OCI-LY3 (cell line): ENCODE data around the gene DNAJC13.
"Not testable (repeated sequence)": the region's sequence is repeated elsewhere in the genome, so short reads cannot be mapped to it uniquely, and the experiment has no call there.

Source experiments
- H2AFZ ChIP-seq: fragments of 200-600, 300-600 bp; shearing (Covaris generic); 2 replicates; pipeline ENCODE4 v1.6.0; 2014; ENCODE audit warnings: antibody characterized with exemption, low read depth, low read length
- H3K27ac ChIP-seq: fragments of 200-600, 300-600 bp; sonication (generic); 2 replicates; pipeline ENCODE4 v1.5.1; 2014; ENCODE audit warnings: mild to moderate bottlenecking, low read length, moderate library complexity, mixed read lengths
- H3K27me3 ChIP-seq: fragments of 200-600, 300-600 bp; sonication (generic); 2 replicates; pipeline ENCODE4 v1.6.1; 2014; ENCODE audit warnings: low read depth, low read length, mixed read lengths
- H3K36me3 ChIP-seq: fragments of 200-600, 300-600 bp; sonication (generic); replicated peaks from 2 replicates; pipeline ENCODE3; 2014; ENCODE audit warnings: low read depth, low read length, mixed read lengths
- H3K4me1 ChIP-seq: fragments of 300-600, 200-600 bp; sonication (generic); 2 replicates; pipeline ENCODE4 v1.6.1; 2014; ENCODE audit warnings: low read length, mixed read lengths
- H3K4me2 ChIP-seq: fragments of 200-600, 300-600 bp; sonication (generic); 2 replicates; pipeline ENCODE4 v1.6.1; 2014; ENCODE audit warnings: low read length, mixed read lengths
- H3K4me3 ChIP-seq: fragments of 300-600, 200-600 bp; sonication (generic); 2 replicates; pipeline ENCODE4 v1.5.1; 2014; ENCODE audit warnings: antibody characterized with exemption, mild to moderate bottlenecking, low read length, moderate library complexity
- H3K79me2 ChIP-seq: fragments of 300-600, 200-600 bp; shearing (Covaris generic); 2 replicates; pipeline ENCODE4 v1.6.1; 2014; ENCODE audit warnings: mild to moderate bottlenecking, low read length, mixed read lengths
- H3K9ac ChIP-seq: fragments of 300-600, 200-600 bp; shearing (Covaris generic); 2 replicates; pipeline ENCODE4 v1.6.0; 2014; ENCODE audit warnings: mild to moderate bottlenecking, low read length, moderate library complexity
- H3K9me3 ChIP-seq: fragments of 200-600, 300-600 bp; shearing (Covaris generic); 2 replicates; pipeline ENCODE4 v1.6.1; 2014; ENCODE audit warnings: low read length, mixed read lengths; ENCODE audit not compliant: insufficient read depth
- H4K20me1 ChIP-seq: fragments of 200-600, 300-600 bp; sonication (generic); 2 replicates; pipeline ENCODE4 v1.6.1; 2016; ENCODE audit warnings: low read length, mixed read lengths; ENCODE audit not compliant: insufficient read depth
- CTCF ChIP-seq: fragments of 200-600, 300-600 bp; sonication (generic); IDR thresholded peaks from 2 replicates; pipeline ENCODE4 v1.5.1; 2014; ENCODE audit warnings: antibody characterized with exemption, low read length, low read depth
- EZH2phosphoT487 ChIP-seq: fragments of 200-600 bp; shearing (Covaris generic); IDR thresholded peaks from 2 replicates; pipeline ENCODE4 v1.6.1; 2018; ENCODE audit warnings: antibody characterized with exemption, mixed run types, low read depth

DNAJC13 gene

GRCh38 chr3:132416807-132417694 lies at the start of gene DNAJC13:
DNAJC13 (plus strand) TSS chr3:132417502; CDS start chr3:132434551, 17,049 bp downstream.
- Histone ChIP-seq H3K4me3 (peak within 1 kb of the TSS; percentile 95), H3K27ac (peak within 1 kb of the TSS; percentile 61), H3K27me3 (0 out of 2 replicates have a peak, but pooled peaks cover 1% of the 10 kb centered on the region), H3K36me3 (peaks cover 2% of the 10 kb centered on the region), H3K4me1 (peaks cover 23% of the 10 kb centered on the region), H3K9ac (peak within 1 kb of the TSS; percentile 86), H4K20me1 (no peaks in the 10 kb centered on the region), H3K9me3 (no peaks in the 10 kb centered on the region), H2AFZ (peak within 1 kb of the TSS; percentile 94), H3K4me2 (peak within 1 kb of the TSS; percentile 93), H3K79me2 (peaks cover 30% of the 10 kb centered on the region)
- TF ChIP-seq EZH2phosphoT487, result no peak
- no peak for TF ChIP-seq CTCF

- no peak overlapping the region for H3K4me3 ChIP-seq
- no peak for TF ChIP-seq EZH2phosphoT487
- no peak for TF ChIP-seq CTCF
- H3K9me3 ChIP-seq, result no peaks in the 10 kb centered on the region
- no peaks in the 10 kb centered on the region for H3K36me3 ChIP-seq
- H3K4me1 ChIP-seq, result no peaks in the 10 kb centered on the region
- no peaks in the 10 kb centered on the region for H3K27me3 ChIP-seq
- H3K9ac ChIP-seq, result no peak overlapping the region
- H2AFZ ChIP-seq, result no peak overlapping the region
- H3K79me2 ChIP-seq, result no peaks in the 10 kb centered on the region
- H3K4me2 ChIP-seq, result no peak overlapping the region
- H4K20me1 ChIP-seq, result no peaks in the 10 kb centered on the region
- H3K27ac ChIP-seq, result no peak overlapping the region
Measured at GRCh38 chr3:132368515-132368914, 48.8 kb upstream of the DNAJC13 start.

GRCh38 chr3:132368962-132369361 lies 48.3 kb upstream of the DNAJC13 start:
- H3K27me3 ChIP-seq, result no peaks in the 10 kb centered on the region

GRCh38 chr3:132376945-132377354 lies 40.4 kb upstream of the DNAJC13 start:
- H2AFZ ChIP-seq, result not testable (repeated sequence)

More at GRCh38 chr3:132368962-132369361, 48.3 kb upstream of the DNAJC13 start:
- no peak overlapping the region for H3K4me2 ChIP-seq
- no peaks in the 10 kb centered on the region for H4K20me1 ChIP-seq
- H3K27ac ChIP-seq, result no peak overlapping the region
- no peak overlapping the region for H2AFZ ChIP-seq
- TF ChIP-seq EZH2phosphoT487 (no peak), CTCF (no peak)
- H3K4me1 ChIP-seq, result no peaks in the 10 kb centered on the region
- no peaks in the 10 kb centered on the region for H3K9me3 ChIP-seq
- H3K79me2 ChIP-seq, result no peaks in the 10 kb centered on the region
- no peak overlapping the region for H3K4me3 ChIP-seq
- H3K9ac ChIP-seq, result no peak overlapping the region
- no peaks in the 10 kb centered on the region for H3K36me3 ChIP-seq

More at GRCh38 chr3:132376945-132377354, 40.4 kb upstream of the DNAJC13 start:
- H3K4me1 ChIP-seq, result peaks cover 23% of the 10 kb centered on the region
- H3K4me2 ChIP-seq, H3K36me3 ChIP-seq, H3K27ac ChIP-seq, H3K79me2 ChIP-seq, H3K4me3 ChIP-seq, H3K27me3 ChIP-seq, H3K9ac ChIP-seq, H4K20me1 ChIP-seq, H3K9me3 ChIP-seq: not testable (repeated sequence)
